LNCaP clone FGC (cell line): ENCODE results near the gene OLIG2.

Source experiments
- DNase-seq: peaks from one replicate; pipeline ENCODE4 v3.0.0-alpha.2; 2011; ENCODE audit warnings: low read depth
- H3K4me3 ChIP-seq: 2 replicates; pipeline ENCODE4 v1.5.1; 2011; ENCODE audit warnings: mild to moderate bottlenecking, low read depth, low read length, control low read depth
- CTCF ChIP-seq: IDR thresholded peaks from 2 replicates; pipeline ENCODE4 v1.5.1; 2012; ENCODE audit warnings: mild to moderate bottlenecking; ENCODE audit not compliant: control insufficient read depth, insufficient read depth; ENCODE audit errors: extremely low read depth

OLIG2 gene

GRCh38 chr21:33023574-33024200, 2.0 kb upstream of the OLIG2 start:
- no peak overlapping the region for H3K4me3 ChIP-seq
- TF ChIP-seq CTCF: 0 out of 2 replicates have a peak, but pooled peaks have one; percentile 7
- DNase-seq: no peak

GRCh38 chr21:33024201-33025103, 1.3 kb upstream of the OLIG2 start:
- no peak for TF ChIP-seq CTCF
- H3K4me3 ChIP-seq: no peak overlapping the region

GRCh38 chr21:33025106-33025488, 638 bp upstream of the OLIG2 start:
- no peak overlapping the region for H3K4me3 ChIP-seq
- TF ChIP-seq CTCF: no peak
- no peak for DNase-seq

More at GRCh38 chr21:33024201-33025103, 1.3 kb upstream of the OLIG2 start:
- DNase-seq: no peak

GRCh38 chr21:33026443-33026858, 716 bp downstream of the OLIG2 start:
- no peak overlapping the region for H3K4me3 ChIP-seq

GRCh38 chr21:33026878-33027400, 1.2 kb downstream of the OLIG2 start:
- no peak for DNase-seq
- TF ChIP-seq CTCF: no peak
- no peak overlapping the region for H3K4me3 ChIP-seq

More at GRCh38 chr21:33026443-33026858, 716 bp downstream of the OLIG2 start:
- TF ChIP-seq CTCF: no peak
- DNase-seq: no peak

- no peak for TF ChIP-seq CTCF
- no peak overlapping the region for H3K4me3 ChIP-seq
- DNase-seq: no peak
These were observed 1.9 kb downstream of the OLIG2 start for GRCh38 chr21:33027401-33028286.
